HepG2 (cell line): ENCODE data around the gene KCTD1.

Experiments used
- AGO1 ChIP-seq: fragments of 200-400 bp; formaldehyde crosslinking; IDR thresholded peaks from 2 replicates; pipeline ENCODE4 v1.6.1; 2017; ENCODE audit warnings: mild to moderate bottlenecking, low read depth, low read length, moderate library complexity; ENCODE audit not compliant: poor library complexity, severe bottlenecking
- DNMT3B ChIP-seq: conservative IDR thresholded peaks from 2 replicates; pipeline ENCODE4 v1.6.1; 2016; ENCODE audit warnings: missing biosample characterization, control low read depth
- EP300 ChIP-seq, 3 experiments: sonication (generic) in 1 of 3; formaldehyde crosslinking in 1 of 3; IDR thresholded peaks; 2 replicates each; pipeline versions ENCODE4 v1.5.1 to v1.6.1; 2011 to 2020; ENCODE audit warnings: low read depth in 2 of 3, low read length in 2 of 3, borderline replicate concordance in 1 of 3, improper control_type of control experiment in 1 of 3, mild to moderate bottlenecking in 1 of 3, missing genetic modification reagents in 1 of 3, moderate library complexity in 1 of 3
- MTA3 ChIP-seq: sonication (generic); formaldehyde crosslinking; IDR thresholded peaks from 2 replicates; pipeline ENCODE4 v1.4.0; 2020; ENCODE audit warnings: missing genetic modification reagents
- PRDM10 ChIP-seq: sonication (generic); formaldehyde crosslinking; IDR thresholded peaks from 2 replicates; pipeline ENCODE4 v1.4.0; 2020; ENCODE audit warnings: low read depth, missing genetic modification reagents
- ZBTB10 ChIP-seq: sonication (generic); formaldehyde crosslinking; IDR thresholded peaks from 2 replicates; pipeline ENCODE4 v1.4.0; 2020; ENCODE audit warnings: missing genetic modification reagents, borderline replicate concordance
- ZBTB26 ChIP-seq: IDR thresholded peaks from 2 replicates; pipeline ENCODE4 v1.6.1; 2016; ENCODE audit warnings: missing compliant biosample characterization, missing genetic modification reagents, borderline replicate concordance
- ZBTB33 ChIP-seq: sonication (generic); formaldehyde crosslinking; IDR thresholded peaks from 2 replicates; pipeline ENCODE4 v1.4.0; 2020; ENCODE audit warnings: missing genetic modification reagents
- ZBTB7A ChIP-seq: sonication (generic); formaldehyde crosslinking; IDR thresholded peaks from 2 replicates; pipeline ENCODE4 v1.8.0; 2022; ENCODE audit warnings: mild to moderate bottlenecking, missing genetic modification reagents
- ZKSCAN1 ChIP-seq: fragments of 150-350 bp; IDR thresholded peaks from 2 replicates; pipeline ENCODE4 v1.6.1; 2014; ENCODE audit warnings: low read length
- ZNF121 ChIP-seq: sonication (generic); formaldehyde crosslinking; IDR thresholded peaks from 2 replicates; pipeline ENCODE4 v1.5.0; 2020; ENCODE audit warnings: mild to moderate bottlenecking, missing genetic modification reagents

GRCh38 chr18:26448714-26449159, 99.6 kb downstream of the KCTD1 start:
- TF ChIP-seq ZBTB7A (CRISPR knock-in tag) (no peak), EP300 (IDR thresholded peaks at IDR 0.05; ENCODE audit: low read depth in 2 of 2, low read length in 2 of 2) (no peak), EP300 (CRISPR knock-in tag; IDR thresholded peaks at IDR 0.05; ENCODE audit: borderline replicate concordance) (no peak), ZBTB26 (no peak), ZBTB33 (CRISPR knock-in tag) (no peak), ZKSCAN1 (no peak), AGO1 (no peak), PRDM10 (CRISPR knock-in tag) (no peak), MTA3 (CRISPR knock-in tag) (no peak), DNMT3B (no peak), ZBTB10 (no peak), ZNF121 (CRISPR knock-in tag) (no peak)
